Omental fat pad (tissue), 4 donors: ENCODE data around the gene FBXO24. TPM values are rescaled to one million over a fixed set of nuclear protein-coding genes. Genes with fewer than 3 reads are reported as not detected.

Experiments
- ATAC-seq: fragments of 150-250 bp; one replicate; pipeline ENCODE4 v1.9.1; 2016; ENCODE audit warnings: mild to moderate bottlenecking, moderate library complexity; ENCODE audit not compliant: low FRiP score
- DNase-seq: peaks from one replicate; pipeline ENCODE4 v3.0.0-alpha.2; 2019; ENCODE audit warnings: low spot score
- CTCF ChIP-seq, 3 donors: fragments of 450-650 bp; IDR thresholded peaks; one replicate each; pipeline ENCODE4 v1.5.1; 2016 to 2017; ENCODE audit warnings: antibody characterized with exemption in 3 of 3, mild to moderate bottlenecking in 3 of 3, moderate library complexity in 2 of 3
- total RNA-seq, 4 donors: library from RNA; depleted of rRNA; stranded (reverse); fragments of >200 nt; gene quantifications; one replicate each; pipeline ENCODE4 v1.1.0, GENCODE V29; 2016

Gene FBXO24
- total RNA-seq, 4 donors from 2014 or later: 0.36 TPM; not detected in 3

- DNase-seq: no peak
- no peak for TF ChIP-seq CTCF (IDR thresholded peaks at IDR 0.05)
- ATAC-seq: no peak
Measured at GRCh38 chr7:100575746-100576383, 10.3 kb upstream of the FBXO24 start.

GRCh38 chr7:100576384-100576993, 9.6 kb upstream of the FBXO24 start:
- ATAC-seq: no peak
- no peak for TF ChIP-seq CTCF (IDR thresholded peaks at IDR 0.05)
- no peak for DNase-seq

GRCh38 chr7:100577103-100577502, 9.0 kb upstream of the FBXO24 start:
- no peak for TF ChIP-seq CTCF (IDR thresholded peaks at IDR 0.05)
- no peak for DNase-seq
- ATAC-seq: no peak

- TF ChIP-seq CTCF (IDR thresholded peaks at IDR 0.05): no peak
Measured at GRCh38 chr7:100577507-100577906, 8.6 kb upstream of the FBXO24 start.

GRCh38 chr7:100578246-100579183, 7.6 kb upstream of the FBXO24 start:
- ATAC-seq (no peak), DNase-seq (no peak)
- TF ChIP-seq CTCF (IDR thresholded peaks at IDR 0.05): no peak

More at GRCh38 chr7:100577507-100577906, 8.6 kb upstream of the FBXO24 start:
- ATAC-seq (no peak), DNase-seq (no peak)

GRCh38 chr7:100580466-100581283, 5.5 kb upstream of the FBXO24 start:
- ATAC-seq (no peak), DNase-seq (no peak)
- TF ChIP-seq CTCF (IDR thresholded peaks at IDR 0.05): no peak
